Activated naive CD4-positive, alpha-beta T cell treated with Interleukin-2 at 50 U/mL for 16 hours (primary cell): Measurements from ENCODE around the gene PLXNA2.

Experiments used
- DNase-seq: peaks from one replicate; pipeline ENCODE4 v3.0.0-alpha.2; 2020

The PLXNA2 gene

DNA sequence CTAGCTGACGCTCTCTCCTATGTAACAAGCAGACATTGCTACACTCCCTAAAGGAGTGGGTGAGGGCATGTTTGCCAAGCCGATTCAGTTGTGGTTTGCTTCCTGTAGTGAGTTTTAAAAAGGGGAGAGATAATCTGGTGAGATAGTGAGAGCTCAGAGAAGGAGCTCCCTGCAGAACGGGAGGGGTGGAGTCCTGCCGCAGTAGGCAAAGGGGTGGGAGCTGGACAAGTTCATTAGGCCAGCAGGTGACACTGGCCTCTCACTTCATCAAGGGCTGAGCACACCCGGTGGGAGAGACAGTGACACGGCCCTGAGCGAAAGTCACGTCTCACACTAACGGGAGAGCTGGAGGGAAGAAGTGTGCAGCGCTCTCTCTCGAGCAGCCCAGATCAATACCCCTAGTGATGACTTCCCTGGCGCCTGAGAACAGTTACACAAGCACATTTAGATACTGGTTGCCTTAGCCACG is 189.2 kb downstream of the PLXNA2 start:
- DNase-seq, result no peak

DNA sequence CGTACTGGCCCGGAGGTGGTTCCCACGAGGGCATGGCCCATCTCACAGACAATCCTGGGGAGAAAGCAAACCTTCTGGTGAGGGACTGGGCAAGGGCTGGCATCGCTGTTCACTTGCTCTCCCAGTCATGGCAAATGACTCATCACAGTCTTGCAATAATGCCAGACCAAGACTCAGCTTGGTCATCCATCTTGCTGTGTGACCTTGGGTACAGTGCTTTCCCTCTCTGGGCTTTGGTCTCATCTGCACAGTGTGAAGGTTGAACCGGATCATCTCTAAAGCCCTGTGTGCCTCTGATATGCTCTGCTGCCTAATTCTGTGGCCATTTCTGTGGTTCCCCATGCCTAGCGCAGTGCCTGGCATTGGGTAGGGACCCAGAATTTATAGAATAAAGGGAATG is 189.7 kb downstream of the PLXNA2 start:
- DNase-seq, result no peak

DNA sequence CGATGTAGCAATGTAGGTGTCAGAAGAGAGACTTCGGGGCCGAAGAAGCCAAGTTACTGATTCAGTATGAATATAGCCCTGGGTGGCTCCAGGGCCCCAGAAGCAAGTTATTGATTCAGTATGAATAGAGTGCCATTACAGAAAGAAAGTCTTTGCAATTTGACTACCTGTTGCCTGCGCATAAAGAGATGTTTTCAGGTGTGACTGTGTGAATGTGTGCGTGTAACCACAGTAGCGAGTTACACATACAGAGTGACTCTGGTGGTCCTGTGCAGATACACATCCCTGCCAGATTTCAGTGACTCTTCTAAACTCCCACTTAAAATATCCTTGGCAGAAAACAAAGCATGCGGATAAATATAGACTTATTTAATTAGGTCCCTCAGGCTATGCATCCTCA is 190.5 kb downstream of the PLXNA2 start:
- no peak for DNase-seq

DNA sequence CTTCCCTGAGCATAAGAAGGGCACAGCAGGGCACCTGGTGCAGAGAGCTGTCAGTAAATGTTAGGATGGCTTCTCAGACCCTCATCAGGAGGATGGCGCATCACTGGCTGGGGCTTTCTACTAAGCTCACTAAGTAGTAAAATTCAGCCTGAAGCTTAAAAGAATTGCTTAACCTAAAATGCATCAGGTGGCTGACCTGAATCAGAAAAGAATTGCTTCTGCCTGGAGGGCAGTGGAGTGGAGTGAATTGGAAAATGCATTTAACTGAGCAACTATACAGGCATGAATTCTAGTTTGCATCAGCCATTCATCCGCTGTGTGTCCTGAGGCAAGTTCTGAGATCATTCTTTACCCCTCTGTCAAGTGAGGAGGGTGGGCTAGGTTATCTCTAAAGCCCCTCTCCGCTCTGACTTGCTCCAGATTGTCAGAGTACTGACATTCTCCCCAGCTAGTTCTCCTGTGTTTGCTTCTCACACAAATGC is 191.2 kb downstream of the PLXNA2 start:
- DNase-seq, result no peak

DNA sequence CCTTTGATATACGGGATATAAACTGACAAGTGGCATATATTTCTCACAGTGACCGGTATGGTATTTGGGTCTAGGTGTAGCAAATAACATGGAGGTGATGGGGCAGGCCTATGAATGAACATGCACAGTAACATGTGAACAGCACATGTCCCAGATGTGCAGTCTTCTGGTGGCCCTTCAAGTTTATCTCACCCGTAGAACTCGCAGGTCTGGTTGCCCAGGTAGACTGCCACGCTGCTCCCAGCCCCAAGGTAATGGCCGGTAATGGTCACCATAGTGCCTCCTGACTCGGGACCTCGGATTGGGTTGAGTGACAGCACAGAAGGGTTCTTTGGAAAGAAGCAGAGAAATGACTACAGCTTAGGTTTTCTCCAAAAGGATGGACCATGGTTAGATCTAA is 192.0 kb downstream of the PLXNA2 start:
- DNase-seq, result no peak

DNA sequence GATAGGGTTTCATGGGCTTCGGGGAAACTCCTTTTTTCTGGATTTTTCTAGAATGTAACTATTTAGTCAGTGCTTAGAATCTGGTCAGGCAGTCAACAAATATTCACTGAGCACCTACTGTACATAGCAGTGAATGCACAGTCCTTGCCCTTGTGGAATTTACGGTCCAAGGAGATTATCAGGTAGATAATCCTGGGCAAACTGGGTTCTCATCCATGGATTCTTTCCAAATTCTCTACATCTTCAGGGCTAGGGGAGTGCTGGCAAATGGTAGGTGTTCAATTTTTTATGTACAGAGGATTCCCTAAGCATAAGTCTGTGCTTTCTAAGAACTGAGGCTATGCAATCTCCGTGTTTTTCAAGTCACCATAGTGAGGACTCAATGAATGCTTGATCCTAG is 192.5 kb downstream of the PLXNA2 start:
- DNase-seq, result no peak

DNA sequence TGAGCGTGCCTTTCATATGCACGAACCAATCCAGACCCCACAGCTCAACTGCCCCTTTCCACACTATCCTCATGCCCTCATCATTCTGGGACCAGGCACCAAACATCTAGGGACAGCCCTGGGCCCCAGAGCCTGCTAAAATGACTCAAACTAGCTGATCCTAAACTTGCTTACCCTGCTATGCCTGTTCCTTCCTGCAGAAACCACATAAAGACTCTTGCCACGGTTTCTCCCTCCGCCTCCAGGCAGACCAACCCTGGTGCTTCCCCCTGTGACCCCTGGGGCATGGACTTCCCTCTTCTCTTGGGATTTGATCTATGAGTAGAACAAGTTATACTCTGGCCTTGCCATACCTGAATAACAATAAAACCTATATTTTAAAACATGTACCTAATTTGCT is 195.3 kb downstream of the PLXNA2 start:
- no peak for DNase-seq

DNA sequence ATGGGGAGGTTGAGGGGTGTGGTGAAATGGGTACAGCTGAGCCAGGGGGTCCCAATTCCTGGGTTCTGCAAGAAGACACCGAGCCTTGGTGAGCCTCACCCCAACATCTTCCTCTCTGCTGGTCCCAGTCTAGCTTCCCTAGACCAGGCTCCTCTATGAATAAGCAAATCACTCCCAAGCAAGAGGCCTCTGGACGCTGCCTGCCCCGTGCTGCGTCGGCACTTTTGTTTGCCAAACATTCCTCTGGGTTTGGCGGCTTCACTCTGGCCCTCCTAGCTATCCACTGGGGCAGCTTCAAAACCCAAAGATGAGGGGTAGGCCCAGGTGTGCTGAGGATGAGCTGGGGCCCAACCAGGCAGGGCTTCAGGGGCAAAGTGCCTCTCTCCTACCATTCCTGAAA is 196.2 kb downstream of the PLXNA2 start:
- no peak for DNase-seq

DNA sequence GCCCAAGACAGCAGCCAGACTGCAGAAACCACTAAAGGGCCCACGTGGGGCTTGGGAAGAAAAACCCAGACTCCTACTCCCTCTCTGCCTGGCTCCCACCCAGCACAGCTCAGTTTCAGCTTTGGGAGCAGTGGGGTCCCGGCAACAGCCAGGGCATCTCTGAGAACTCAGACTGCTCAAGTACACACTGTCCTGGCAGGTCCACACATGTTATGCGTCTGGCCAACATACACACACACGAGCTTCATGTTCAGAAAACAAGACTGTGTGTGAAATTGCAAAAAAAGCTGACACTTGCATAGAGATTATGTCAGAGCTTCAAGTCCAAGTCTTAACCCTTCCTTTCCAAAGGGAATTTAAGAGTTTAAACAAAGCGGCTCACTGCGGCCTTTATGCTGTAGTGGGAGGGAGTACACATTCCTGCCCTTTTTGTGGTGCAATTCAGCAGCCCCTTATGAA is 196.7 kb downstream of the PLXNA2 start:
- no peak for DNase-seq

DNA sequence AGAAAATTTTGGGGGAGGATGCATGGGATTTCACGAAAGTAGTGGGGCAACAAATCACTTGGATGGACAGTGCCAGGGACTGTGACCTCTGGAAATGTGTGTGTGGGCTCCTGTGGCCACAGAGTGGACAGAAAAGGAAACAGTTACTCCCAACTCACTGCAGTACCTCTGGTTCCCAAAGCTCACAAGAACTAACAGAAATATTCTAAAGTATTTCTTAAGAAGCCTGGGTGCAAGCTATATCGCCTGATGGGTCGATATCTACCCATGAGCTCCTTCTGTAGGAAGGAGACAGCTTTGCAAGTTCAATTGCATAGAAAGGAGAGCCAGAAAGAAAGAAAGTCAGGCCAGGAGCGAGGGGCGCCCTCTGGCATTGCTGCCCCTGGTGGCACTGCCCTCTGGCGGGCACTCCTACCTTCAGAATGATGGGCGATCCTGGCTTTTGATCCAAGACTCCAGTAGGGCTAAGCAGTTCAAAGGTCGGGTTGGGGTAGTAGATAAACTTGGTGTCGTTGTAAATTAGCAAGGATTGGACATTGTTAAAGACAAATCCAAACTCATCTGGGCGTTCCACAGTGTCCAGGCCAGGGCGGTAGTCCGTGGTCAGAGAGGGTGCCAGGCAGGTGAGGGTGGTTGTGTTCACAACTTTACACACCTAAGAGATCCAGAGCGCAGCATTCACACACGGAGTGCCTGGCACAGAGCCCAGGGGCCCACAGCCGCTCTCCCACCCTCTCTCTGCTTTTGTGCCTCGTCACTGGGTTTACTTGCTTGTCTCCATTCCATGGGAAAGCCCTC is 198.5 kb downstream of the PLXNA2 start:
- no peak for DNase-seq

DNA sequence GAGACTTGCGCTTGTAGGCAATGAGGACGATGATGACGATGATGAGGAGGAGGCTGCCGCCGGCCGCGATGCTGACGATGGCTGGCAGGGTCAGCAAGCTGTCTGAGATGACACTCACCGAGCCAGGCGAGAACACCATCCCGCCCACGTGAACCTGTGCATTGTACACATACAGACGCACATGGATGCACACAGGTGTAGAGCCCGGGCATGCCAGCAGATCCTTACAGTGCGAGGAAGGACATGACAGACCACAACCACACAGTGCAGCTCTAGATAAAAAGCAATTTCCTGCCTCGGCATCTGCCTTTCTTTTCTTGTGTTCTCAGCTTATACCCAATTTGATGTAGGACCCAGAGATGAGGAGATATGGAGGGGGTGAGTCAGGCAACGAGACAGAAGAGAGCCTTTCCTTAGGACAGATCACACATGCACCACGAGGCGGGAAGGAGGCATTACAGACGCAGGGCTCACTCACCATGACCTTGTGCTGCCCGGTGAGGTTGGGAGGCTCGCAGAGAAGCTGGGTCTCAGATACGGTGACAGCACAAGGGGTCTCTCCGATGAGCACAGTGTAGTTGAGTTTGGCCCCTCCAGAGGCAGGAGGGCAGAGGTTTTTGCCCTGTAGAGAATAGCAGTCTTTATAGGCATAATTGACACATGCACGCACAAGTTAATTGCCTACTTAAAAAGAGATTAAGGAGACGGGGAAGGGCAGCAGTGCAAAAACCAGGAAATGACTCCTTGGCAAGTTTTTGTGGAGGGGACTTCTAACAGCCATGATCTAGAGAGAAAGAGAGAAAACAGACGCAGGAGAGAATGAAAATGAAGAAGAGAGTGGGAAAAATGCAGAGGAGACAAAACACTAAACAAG is 199.4 kb downstream of the PLXNA2 start:
- DNase-seq, result no peak

DNA sequence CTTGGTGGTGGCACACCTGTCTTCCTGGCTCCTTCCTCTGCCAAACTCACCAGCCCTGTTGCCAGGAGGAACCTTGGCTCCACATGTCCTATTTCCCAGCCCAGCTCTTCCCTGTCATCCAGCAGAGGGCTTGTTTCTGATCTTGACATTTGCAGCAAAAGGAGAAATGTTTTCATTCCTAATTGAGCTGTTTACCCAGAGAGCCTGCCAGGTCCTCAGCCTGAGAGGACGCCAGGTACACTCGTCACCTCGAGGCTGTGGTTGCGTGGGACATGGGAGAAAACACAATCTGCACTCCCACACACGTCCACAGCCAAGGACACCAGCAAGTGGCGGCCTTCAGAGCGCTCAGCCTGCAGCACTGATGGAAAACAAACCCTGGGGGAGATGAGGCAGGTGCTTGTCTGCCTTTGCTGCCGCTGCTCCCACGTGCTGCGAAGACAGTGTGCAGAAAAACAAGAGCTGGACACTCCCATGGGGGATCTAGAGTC is 200.4 kb downstream of the PLXNA2 start:
- DNase-seq, result no peak

DNA sequence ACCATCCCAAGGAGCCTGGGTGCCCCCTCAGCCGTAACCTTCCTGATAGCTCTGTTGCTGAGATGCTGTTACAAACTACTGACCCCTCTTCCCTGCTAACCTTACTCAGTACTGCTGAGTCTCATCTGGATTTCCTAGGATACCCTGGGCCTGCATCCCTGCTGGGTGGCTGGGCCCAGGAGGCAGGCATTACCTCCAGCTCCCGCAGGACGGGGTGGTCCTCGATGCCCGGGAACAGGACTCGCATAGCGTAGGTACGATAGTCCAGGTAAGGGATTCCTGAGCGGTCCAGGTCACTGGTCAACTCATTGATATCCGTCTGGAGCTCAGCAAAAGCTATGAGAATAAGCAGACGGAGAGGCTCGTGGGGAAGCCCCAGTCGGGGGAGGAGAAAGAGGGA is 201.3 kb downstream of the PLXNA2 start:
- no peak for DNase-seq

DNA sequence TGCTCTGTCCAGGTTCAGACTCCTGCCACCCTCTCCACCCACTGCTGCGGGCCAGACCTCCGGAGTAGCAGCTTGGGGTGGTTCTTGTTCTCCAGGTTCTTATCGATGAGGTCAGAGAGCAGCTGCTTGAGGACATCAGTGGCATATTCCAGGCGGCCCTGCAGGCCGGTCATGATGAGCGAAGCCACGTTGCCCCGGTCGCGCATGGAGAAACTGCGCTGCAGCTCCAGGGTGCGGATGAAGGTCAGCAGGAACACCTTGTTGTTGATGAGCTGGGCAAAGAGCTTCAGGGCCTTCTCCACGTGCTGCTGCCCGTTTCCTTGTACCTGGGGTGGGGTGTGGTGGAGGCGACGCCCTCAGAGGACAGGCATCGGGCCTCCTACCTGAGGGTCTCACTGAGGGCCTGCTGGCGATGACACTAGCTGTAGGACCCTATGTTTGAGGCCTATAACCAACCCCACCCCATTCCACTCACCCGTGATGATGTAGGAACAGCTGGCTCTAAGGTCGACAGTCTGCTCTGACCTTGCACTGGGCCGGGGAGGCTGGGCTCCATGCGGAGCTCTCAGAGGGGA is 202.1 kb downstream of the PLXNA2 start:
- DNase-seq, result no peak

DNA sequence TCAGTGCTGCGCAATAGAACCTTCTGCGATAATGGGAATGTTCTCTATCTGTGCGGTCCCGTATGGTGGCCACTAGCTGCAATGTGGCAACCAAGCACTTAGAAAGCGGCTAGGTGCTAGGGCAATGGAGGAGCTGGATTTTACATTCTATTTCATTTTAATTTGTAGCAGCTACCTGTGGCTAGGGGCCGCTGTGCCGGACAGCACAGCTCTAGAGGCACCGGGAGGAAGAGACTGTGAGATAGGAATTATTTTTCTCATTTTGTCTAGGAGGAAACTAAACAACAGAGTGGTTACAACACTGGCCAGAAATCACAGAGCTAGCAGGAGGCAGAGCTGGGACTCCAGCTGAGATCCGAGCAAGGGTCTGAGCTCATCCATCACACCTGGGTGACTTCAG is 202.7 kb downstream of the PLXNA2 start:
- DNase-seq, result no peak

DNA sequence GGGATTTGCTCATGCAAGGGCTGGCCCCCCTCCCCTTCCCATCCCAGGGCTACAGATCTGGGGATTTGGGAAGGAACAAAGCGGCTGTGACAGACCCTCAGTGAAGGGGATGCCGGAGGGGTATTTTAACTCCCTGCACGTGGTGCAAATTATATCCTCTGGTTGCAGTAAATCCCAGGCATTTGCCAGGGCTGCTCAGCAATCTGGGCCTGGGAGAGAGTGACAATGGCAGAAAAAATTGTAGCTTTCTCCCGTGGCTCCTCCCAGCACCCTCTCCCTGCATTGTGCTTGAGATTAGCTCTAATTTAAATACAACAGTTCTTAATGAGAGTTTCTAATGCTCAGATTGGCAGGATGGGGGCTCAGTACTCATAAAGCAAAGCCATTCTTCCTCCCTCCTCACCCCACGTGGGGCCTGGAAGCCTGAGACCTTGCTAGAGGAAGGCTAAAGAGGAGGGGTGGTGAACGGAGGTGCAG is 203.3 kb downstream of the PLXNA2 start:
- DNase-seq, result no peak

DNA sequence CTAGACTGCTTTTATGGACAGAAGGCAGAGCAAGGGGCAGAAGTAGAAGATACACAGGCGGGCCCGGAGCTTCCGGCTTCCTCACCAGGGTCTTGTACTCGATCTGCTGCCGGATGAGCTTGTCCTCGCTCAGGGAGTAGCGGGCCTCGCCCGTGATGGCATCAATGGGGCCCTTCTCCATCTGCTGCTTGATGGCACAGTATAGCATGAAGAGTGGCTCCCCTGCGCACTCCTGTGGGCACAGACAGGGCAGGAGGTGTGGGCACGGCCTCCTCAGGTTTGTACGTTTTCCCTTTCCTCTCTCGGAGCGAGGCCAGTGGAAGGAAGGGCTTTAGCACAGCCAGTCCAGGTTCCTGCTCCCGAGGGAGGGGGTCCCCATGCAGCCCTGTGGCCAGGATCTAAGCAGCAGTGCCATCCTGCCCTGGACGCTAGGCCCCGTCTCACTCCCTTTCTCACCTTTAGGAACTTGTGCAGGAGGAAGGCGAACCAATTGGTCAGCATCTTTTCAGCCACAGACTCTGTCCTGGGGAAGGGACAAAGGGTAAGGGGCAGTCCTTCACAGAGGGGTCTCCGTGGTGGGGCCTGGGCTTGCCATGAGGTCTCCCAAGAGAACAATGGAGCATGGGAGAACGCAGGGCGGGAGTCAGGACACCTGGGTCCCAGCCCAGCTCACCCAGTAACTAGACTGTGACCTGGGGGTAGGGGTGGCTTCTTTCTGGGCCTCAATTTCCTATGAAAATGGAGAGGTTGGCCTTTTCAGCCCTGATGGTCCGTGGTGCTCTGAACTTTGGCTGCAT is 204.4 kb downstream of the PLXNA2 start:
- no peak for DNase-seq

DNA sequence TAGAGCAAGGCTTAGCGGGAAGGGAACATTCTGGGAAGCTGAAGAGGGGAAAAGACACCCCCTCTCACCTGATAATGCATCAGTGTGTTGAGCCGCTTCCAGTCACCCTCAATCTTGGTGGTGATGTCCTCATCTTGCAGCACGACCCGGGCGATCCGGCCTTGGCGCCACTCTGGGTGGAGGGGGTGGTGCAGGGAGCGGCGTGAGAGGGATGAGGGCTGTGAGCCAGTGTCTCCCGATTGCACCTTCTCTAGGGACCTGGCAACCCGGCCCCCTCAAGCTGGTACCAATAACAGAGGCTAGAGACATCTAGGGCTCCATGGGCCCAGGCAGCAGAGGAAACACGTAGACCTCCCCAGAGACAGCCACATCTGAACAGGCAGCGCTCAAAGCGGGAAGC is 205.9 kb downstream of the PLXNA2 start:
- no peak for DNase-seq

DNA sequence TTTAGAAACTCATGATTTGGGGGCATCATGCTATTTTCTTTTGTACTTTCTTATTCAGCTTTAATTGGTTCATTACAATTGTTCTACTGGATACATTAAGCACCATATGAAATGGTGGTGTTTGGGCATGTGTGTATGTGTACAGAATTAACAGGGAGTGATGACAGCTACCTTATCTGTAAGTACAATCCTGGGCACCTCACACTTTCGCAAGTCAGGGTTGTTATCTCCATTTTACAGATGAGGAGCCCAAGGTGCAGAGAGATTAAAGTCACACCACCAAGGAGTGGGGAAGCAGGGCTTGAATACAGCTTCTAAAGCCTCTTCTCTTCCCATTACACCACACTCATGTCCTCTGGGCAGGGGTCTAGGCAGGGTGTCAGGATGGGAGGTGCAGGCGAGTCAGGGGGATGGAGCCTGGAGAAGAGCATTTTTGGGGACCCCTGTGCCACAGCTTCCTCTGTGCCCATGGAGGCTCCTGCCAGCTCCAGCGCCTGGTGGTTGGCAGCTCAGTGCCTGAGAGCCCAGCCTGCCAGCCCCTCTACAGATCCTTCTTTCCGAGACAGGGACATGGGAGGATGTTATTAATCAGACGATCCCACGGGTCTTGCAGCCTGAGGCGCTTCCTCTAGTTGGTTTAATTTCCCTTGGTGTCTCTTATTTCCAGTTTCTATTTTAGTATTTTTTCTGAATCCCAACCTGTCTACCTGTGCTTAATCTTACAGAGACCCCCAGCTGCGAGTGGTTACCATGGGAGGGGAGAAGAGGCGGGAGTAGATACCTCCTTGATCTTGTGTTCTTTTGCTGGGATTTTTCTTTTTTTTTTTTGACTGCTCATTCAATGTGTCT is 207.0 kb downstream of the PLXNA2 start:
- no peak for DNase-seq

DNA sequence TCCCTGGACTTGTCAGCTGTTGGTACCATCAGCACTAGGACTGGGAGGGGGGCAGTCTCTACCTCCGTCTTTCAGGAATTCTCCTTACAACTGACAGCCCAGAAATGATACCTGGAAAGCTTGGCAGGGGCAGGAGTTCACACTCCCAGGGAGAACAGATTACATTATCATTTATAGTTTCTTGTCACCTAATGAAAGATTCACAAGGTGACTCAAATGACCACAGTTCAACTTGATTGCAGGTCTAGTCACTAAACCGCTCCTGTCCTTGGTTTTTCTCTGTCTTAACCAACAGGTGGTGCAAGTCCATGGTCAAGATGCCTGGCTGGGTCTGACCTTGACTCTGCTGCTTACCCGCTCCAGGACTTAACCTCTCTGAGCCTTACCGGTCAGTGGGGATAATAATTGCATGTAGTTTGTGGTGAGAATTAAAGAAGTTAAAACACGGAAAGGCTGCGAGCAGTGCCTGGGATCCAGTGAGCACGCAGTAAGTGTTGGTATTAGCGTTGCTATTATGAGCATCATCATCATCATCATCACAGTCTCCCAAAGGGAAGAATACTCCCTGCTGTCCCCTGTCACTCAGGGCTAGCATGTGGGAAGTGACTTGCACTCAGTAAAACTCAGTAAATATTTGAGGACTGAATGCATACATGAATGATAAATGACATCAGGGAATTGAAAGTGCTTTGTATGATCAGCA is 207.9 kb downstream of the PLXNA2 start:
- no peak for DNase-seq

DNA sequence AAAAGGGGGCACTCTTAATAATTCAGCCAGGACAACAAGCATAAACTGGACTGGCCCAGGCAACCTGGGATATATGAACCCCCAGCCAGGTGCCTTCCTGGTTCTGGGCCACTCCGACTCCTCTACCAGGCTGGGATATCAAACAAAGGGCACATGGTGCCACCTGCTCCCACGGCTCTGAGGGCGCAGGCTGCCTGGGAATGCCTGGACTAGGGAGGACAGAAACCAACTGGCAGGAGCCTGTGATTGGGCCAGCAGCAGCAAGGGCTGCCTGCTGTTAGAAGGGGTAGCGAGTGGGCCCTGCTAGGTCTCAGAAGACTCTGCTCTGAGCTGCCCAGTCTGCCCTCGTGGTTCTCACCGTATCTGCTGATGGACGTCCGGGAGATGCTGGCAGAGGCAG is 210.0 kb downstream of the PLXNA2 start:
- DNase-seq, result no peak
